ENCODE results near the gene C1QTNF8.

C1QTNF8 gene

DNA sequence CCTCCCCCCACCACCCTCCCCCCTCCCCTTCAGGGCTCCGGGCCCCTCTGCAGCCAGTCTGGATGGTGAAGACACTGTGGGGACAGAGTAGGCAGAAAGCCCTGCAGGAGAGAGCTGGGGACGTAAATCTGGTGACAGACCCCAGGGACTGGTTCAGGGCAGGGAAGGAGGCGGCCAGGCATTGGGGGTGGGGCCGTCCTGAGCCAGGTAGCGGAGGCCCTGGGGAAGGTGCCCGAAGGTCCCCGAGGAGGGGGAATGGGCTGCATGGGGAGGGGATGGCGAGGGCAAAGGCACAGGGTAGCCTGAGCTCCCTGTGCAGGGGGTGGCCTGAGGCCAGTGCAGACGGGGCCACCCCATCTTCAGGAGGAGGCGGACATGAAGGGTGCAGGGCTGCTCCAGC is 30.5 kb upstream of the C1QTNF8 start:
- DNase-seq: no peak

DNA sequence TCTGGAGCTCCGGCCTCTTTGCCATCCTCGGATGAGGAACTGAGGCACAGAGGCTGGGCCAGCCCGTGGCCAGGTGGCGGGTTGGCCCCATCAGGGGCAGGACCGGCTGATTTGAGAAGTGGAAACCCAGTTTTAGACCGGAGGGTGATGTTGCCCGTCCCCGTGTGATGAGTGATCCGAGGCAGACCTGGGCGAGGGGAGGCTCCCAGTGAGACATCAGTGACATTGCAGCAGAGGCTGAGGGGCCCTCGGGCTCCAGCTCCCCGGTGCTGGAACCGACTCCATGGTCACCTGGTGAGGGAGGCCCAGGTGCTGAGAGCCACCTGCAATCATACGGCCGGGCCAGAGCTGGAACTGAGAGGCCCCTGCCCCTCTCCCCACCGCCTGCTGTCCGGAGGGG is 30.0 kb upstream of the C1QTNF8 start:
- DNase-seq: no peak

DNA sequence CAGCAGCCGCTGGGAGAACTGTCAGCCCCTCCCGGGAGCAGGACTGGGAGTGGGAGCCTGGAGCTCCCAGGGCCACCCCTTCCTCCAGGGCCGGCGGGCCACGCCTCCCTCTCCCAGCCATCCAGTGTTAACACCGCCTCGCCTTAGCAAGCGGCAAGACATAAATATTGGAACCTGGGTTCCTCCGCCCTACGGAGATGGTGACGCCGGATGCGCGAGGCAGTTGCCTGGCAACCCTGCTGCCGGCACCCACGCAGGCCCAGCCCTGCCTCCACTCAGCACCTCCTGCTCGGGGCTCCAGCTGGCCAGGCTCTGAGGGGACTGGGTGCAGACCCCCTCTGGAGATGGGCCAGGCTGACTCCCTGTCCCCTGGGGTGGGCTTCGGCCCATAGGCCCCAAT is 29.4 kb upstream of the C1QTNF8 start:
- peak; percentile 6 for DNase-seq

DNA sequence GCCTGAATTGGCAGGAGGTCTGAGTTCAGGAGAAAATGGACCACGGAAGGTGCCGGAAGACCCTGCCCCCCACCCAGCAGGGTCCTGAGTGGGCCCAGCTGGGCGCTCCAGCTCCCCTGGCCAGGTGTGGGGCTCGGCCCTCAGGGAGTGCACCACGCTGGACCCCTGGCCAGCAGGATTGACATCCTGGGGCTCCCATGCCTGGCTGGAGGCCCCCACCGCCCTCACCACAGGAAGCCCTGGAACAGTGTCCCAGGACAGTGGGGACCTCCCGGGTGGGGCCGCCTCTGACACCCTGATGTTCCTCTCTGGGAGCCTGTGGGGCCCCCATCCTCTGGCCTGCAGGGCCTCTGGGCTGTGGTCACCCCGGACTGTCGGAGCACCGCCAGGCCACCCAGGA is 28.8 kb upstream of the C1QTNF8 start:
- no peak for DNase-seq

DNA sequence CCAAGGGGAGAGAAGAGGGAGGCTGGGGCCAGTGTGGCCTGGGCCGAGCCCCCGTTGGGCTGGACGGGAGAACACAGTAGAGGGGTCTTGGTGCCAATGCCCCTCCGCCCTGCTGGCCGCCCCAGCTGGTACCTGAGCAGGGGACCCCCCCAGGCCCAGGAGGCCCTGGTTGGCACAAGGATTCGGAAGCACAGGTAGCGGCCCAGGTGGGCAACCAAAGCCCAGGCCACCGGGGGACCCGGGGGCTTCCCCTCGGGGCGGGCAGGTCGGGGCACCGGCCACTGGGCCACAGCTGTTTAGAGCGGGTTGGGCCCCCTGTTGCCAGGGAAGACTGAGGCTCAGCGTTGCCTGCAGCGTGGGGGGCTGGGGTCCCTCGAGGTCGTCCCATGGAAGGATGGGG is 28.2 kb upstream of the C1QTNF8 start:
- no peak for DNase-seq

DNA sequence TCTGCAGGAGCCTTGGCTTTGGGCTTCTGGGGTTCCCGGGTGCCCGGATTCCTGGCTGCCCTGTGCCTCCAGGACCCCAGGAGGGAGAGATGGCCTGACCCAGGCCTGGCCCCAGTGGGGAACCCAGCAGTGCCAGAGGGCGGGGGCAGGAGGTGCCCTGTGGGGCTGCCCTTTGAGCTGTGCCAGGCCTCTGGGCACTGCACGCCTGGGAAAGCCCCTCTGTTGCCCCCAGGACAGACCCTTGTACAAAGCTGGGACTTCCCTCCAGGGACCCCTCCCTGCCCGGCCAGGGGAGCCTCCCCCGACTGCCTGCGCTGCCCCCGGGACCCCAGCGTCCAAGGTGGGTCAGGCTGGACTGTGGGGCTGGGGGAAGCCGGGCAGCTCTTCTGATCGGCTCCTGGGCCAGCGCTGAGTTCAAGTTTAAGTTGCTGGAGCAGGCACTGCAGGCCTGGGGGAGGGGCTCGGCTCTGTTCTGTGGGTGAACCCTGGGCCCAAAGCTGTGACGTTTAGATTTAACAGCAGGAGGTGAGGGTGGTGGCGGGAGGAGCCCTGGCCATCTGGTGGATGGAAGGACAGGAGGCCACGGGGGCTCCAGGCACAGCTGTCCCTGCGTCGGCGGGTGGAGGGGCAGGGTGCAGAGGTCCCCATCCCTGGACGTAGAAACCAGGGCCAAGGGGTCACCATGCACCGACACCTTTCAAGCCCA is 27.6 kb upstream of the C1QTNF8 start:
- no peak for DNase-seq

DNA sequence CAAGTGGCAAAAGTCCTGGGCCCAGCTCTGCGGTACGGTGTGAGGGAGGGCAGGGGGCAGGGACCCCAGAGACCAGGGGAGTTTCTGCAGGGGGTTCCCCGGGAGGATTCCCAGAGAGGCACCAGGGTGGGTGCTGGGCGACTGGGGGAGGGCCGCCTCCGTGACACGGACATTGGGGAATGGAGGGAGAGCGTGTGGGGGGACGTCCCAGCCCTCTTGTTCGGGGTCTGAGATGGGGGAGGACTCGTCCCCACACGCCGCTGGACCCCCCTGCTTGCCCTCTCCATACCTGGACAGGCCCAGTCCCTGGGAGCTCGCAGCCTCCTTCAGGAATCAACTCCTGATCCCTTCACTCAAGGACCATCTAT is 26.3 kb upstream of the C1QTNF8 start:
- no peak for DNase-seq

DNA sequence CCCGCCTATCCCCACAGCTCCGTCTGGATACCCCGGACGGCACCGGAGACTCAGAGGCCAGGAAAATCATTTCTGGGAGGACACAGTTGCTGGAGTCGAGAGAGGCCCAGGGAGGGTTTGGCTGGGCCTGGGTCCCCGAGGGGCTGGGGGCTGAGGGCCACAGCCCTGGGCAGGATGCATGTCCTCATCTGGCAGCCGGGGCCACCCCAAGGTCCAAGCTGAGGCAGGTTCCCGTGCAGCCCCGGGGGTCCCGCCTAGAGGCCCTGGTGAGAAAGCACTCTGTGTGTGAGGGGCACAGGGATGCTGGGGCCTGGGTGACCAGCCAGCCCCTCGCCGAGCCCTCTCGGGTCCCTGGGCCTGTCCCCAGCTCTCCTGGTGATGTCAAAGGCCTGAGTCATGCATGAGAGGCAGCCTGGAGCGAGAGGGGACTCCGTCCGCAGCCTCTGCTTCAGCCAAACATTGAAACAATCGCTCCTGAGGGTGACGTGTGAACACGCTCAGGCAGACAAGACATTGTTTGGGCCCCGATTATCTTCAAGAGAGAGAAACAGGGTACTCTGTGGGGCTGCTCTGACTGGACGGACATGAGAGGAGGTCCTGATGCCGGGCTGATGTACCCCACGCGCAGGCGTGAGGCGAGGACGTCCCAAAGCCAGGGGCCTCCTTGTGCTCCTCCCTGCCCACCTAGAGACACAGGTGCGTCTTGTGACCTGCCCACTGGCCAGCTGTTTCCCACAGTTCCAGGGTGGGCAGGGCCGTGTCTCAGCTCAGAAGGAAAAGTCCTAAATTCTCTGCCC is 25.8 kb upstream of the C1QTNF8 start:
- no peak for DNase-seq

DNA sequence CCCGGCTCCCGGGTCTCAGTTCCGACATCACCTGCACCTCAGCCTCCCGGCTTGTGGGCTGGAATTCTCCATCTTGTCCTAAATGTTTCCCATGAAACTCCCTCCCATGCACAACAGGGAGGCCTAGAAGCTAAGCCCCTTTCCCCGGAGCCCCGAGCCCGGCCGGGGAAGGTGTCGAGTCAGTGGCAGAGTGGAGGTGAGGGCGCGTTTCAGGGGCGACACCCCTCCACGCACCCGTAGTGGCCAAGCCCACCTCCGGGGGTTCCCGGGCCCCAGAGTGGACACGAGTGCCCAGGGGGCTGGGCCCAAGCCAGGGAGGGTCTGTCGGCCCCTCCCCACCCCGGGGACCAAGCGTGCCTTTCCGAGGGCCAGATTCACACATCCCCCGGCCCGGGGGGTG is 25.0 kb upstream of the C1QTNF8 start:
- DNase-seq: no peak

DNA sequence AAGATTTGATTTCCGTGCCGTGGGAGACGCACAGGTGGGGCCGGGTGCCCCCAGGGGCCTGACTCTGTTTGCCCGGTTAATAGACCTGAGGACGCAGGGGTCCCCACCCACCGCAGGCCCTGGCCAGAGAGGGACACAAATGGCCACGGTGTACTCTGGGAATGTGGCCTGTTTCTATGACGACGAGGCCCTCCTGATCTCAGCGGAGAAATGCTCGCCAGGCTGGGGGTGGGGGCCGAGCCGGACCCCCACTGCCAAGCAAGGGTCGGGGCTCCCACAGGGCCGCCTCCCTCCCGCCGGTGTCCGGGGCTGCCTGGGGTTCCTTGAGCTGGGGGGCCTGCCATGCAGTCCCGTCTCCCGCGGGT is 24.5 kb upstream of the C1QTNF8 start:
- no peak for DNase-seq

DNA sequence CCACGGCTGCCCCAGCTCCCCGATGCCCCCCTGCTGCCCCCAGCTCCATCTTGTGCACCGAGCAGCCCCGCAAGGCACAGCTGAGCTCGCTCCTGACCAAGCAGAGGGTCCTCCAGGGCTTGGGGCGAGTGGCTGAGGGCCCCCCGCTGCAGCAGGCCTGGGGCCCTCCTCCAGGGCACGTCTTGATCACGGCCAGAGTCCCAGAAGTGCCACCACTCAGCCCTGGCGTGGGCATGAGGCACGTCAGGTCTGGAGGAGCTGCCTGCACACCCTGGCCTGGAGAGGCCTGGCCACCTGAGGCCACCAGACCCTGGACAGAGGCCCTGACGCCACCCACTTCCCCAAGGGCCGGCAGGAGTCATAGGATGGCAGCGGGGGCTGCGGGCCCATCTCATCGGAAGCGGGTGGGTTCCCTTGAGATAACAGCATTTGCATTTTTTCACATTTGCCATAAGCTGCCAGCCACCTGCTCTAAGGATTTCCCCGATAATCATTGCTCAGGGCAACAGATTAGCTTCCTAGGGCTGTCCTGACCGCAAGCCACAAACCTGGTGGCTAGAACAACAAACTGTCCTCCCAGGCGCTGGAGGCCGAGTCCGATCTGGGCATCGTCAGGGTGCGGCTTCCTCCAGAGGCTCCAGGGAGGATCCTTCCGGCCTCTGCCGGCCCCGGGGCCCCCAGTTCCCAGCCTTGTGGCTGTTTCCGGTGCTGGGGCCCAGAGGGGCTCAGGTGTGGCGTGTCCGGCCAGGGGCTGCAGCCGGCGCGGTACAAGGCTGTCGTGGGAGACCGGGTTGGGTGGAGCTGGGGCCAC is 23.9 kb upstream of the C1QTNF8 start:
- no peak for DNase-seq

DNA sequence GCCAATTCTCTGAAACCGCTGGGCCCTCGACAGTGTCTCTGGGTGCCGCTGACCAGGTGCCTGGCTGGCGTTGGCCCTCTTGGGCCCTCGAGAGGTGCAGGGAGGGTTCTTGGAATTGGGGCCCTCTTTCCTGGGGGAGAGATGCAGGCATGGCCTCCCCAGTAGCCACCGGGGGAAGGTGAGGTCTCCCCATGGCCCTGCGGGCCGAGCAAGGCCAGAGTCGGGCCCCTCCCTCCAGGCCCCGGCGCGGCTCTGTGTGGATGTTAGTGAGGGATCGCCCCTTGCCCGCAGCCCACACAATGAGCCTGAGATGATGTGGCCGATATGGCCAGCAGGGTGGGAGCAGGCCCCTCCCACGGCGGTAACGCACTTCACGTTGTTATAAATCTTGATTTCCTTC is 23.1 kb upstream of the C1QTNF8 start:
- DNase-seq: no peak

DNA sequence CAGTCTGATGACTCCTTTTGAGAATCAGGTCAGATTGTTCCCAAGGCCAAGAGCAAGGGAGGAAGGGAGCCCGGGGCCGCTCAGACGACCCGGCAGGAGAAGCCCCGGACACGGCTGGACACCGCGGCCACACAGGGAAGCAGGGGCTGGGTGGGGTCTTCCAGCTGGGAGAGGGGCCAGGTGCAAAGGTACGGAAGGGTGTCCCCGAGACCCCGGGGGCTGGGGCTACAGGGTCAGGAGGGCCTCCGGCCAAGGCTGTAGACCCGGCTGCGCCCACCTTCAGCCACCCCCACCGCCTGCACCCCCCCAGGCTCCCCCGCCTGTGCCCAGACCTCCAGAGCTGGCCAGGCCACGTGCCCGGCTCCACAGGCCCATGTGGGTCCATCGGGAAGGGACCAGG is 21.9 kb upstream of the C1QTNF8 start:
- no peak for DNase-seq

DNA sequence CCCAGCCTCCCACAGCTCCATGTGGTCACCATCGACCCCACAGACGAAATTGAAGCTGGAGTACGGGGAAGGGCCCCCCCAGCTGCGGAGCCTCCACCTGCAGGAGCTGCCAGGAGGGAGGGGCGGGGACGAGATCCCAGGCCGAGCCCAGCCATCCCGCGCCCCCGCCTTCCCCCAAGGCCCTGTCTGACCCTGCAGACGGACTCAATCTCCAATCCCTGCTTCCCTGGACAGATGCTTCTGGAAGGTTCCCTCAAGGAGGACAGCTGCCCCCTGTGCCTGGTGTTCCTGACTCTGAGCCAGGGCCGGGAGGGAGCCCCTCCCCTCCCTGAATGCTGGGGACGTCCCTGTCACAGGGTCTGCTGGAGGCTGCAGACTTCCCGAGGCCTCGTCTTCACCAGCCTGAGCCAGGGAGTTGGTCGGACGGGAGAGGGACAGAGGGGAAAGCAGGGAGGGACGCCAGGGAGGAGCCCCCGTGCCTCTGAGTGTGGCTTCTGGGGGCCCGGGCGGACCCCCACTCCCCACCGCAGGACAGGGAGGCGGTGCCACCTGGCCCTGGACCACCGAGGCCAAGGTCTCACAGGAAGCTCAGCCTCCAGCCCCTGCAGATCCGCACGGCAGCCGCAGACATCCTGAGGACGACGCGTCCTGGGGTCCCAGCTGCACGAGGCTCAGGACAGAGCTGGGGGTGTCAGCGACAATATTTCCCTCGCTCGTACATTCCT is 21.3 kb upstream of the C1QTNF8 start:
- DNase-seq: no peak

DNA sequence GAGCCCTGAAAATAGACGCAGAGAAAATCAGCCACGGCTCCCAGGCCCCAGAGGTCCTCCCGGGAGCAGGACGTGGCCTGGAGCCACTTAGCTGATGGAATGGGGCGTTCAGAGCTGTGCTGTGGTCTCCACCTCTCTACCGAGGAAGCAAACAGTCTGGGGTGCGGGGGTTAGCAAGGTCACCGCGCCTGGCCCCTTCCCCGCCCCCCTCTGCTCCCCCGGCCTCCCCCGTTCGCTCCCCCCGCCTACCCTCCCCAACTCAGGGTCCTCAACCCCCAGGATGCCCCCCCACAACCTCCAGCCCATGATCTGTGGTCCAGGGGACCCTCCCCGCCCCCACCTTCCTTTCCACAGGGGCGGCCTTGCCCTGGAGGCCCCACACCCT is 20.6 kb upstream of the C1QTNF8 start:
- no peak for DNase-seq

DNA sequence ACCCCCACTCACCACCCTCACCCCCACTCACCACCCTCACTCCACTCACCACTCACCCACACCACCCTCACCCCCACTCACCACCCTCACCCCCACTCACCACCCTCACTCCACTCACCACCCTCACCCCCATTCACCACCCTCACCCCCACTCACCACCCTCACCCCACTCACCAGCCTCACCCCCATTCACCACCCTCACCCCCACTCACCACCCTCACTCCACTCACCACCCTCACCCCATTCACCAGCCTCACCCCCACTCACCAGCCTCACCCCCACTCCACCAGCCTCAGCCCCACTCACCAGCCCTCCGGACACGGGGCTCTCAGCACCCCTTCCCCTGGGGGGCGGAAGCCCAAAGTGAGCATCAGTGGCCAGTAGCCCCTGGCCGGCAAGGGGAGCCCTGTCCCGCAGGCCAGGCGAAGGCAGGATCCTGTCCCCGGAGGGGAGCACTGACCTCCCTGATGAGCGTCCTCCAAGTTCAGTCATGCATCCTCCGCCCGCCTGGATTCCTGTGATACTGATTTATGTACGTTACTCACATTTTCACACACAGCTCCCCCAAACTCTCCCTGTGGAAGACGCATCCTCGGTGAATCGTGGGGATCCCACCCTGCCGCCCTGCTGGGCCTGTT is 18.0 kb upstream of the C1QTNF8 start:
- no peak for DNase-seq

DNA sequence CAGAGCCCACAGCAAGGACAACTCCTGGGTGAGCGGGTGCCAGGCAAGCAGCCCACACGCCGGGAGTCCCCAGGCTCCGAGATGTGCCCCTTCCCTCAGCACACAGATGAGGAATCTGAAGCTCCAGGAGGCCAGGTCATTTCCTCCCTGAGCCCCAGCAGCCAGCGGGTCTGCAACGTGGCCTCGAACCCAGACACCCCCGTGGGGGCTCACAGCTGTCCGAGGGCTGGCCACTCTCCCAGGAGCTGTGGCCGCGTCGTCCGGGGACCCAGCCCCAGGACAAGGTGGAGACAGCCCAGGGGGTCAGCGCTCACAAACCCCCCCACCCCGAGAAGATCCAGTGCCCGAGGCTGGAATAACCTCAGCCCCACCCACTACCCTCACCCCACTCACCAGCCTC is 17.4 kb upstream of the C1QTNF8 start:
- no peak for DNase-seq

DNA sequence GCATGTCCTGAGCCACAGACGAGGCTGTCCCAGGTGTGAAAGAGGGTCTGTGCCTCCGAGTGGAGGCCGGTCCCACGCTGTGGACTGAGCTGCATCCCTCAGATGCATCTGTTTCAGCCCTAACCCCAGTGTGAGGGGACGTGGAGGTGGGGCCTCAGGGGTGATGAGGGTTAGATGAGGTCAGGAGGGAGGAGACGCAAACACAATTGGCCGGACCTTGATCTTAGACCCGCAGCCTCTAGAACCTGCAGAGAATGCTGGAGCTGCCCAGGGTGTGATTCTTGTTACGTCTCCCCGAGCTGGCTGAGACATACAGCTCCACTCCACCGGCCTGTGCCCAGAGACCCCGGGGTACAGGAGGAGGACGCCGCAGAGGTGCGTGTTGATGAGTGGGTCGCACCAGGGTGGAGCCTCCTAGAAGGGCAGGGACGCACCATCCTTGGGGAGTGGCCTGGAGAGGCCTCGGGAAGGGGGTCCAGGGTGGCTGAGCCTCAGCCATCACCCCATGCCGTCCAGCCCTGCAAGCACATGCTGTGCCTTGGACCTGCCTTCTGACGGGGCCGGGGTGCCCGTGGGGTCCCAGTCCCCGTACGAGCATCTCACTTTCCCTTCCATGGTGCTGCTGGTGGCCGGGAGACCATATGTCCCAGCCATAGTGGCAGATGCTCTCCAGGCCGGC is 16.6 kb upstream of the C1QTNF8 start:
- no peak for DNase-seq

DNA sequence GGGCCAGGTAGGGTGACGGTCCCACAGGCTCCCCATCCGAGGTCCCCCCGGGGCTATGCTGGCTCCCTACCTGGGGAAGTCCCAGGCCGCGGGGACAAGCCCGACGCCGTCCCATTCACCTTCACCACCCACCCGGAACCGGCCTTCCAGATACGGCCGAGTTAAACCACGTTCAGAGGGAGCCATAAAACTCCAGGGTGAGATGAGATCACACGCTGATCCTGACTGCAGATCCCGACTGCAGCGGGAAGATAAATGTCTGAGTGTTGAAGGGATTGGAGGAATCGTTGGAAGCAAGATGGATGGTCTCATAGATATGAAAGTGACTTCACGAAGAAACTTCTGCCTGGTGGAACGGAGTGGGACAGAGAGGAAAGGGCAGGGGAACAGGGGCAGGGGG is 13.6 kb upstream of the C1QTNF8 start:
- no peak for DNase-seq

DNA sequence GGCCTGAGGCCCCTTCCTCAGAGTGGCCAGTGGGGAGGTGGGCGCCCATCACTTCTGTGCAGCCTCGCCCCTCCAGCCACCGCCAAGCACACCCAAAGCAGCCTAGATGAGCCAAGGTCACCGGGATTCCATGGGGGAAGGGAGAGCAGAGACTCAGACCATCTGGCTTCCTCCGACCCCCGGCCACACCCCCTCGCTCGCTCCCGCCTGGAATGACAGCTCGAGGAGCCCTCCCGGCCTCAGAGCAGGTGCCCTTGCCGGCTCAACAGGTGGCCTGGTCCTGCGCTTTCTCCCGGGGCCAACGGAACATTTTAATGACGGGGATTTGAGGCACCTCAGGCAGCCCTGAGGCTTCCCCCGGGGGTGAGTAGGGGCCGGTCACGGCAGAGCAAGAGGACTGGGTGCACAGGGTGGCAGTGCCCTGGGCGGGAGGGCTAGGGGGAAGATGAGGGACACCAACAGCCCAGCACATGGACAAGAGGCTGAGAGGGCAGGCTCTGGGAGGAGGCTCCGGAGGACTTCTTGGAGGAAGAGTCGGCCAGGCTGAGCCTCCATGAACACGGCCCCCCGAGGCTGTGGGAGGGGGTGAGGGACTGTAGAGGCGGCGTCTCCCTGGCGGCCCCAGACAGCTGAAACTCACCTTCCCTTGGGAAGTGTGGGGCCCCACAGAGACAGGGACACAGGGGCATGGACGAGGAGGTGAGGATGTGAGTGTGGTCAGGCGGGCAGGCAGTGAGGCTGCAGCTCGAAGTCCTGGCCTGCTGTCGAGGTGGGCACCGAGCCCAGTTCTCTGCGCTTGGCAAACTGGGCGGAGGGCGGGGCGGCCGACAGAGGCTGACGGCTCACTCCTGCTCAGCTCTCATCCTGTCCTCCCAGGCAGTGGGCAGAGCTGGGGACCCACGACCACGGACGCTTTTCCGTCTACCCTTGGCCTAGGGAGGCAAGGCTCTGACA is 12.5 kb upstream of the C1QTNF8 start:
- DNase-seq: no peak

DNA sequence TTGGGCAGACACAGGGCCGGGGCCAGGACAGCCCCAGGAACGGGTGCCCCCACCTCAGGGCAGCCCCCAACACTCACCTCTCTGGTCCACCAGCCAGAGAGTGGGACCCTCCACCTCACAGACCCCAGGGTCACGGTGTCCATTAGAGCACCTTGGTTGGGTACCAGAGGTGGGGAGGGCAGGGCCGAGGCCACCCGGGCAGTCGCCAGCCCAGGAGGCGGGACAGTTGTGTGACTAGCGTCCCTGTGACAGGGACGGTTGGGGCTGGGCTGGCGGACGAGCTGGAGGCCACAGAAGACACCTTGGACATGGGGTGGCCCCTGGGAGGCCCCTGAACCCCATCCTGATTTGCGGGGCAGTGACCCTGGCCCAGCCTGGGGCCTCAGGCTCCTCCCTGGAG is 11.7 kb upstream of the C1QTNF8 start:
- DNase-seq: no peak

Measured in fibroblast of skin of right quadriceps (primary cell).